Endothelial cell of hepatic sinusoid (primary cell): ENCODE data around the gene PLCL2.
"Not testable (repeated sequence)": the region's sequence is repeated elsewhere in the genome, so short reads cannot be mapped to it uniquely, and the experiment has no call there.

Experiments used
- in situ Hi-C: cut with HindIII; loops from 2 replicates; pipeline ENCODE4 v1.10.0; 2017; ENCODE audit warnings: low sequenced_read_pairs

The PLCL2 gene

GRCh38 chr3:16957852-16958251, 73.1 kb downstream of the PLCL2 start:
- in situ Hi-C loops = not testable (repeated sequence)

DNA sequence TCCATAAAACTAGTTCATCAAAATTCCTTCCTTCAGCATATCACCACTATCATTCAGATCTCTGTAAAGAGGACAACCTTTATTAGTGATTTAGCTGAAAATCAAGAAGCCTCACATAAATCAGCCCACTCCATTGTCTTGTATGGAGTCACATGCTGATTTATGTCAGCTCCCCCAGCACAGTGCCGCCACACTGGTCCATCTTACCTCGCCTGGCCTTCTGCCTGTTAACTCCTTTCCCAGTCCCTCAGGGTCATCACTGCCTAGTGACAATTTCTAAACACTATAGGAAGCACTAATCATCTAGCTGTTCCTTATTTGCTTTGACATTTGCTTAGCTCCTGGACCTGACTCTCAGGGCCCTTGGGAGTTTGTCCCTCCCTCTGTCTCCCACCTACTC, 75.4 kb downstream of the PLCL2 start:
- in situ Hi-C loops = no loop called here

GRCh38 chr3:16961621-16962205, 77.0 kb downstream of the PLCL2 start:
- in situ Hi-C loops = no loop called here

- in situ Hi-C loops = no loop called here
These were observed 90.3 kb downstream of the PLCL2 start for GRCh38 chr3:16975083-16975482.

DNA sequence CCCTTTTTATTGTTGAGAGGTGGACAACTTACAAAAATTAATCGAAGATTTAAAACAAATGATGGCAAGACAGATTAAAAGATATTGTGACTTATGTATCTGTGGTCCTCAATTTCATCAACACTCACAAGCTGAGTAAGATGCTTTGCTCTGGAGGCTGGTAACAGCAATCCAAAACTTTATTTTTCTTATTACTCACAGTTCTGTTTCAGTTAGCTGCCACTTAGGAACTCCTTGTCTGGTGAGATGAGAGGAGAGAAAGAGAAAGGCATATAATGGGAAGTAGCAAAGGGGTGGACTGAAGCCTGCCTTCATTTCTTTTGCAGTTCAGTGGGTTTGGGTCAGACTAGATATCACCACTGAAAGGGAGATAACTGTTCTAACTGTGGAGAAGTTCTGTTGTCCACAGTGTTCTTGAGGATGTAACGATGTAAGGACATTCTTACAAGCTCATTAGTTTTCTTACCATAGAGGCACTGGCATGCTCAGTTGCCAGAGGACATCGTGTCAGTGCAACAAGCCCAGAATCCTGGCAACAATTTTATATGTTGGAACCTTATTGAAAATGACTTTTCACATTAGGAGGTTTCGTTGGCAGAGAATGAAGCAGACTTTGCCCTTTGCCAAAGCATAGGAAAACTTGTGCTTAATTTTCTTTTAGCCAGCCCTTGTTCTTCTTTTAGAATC, 93.6 kb downstream of the PLCL2 start:
- in situ Hi-C loops = no loop called here

GRCh38 chr3:16978921-16979271, 94.1 kb downstream of the PLCL2 start:
- in situ Hi-C loops = no loop called here

DNA sequence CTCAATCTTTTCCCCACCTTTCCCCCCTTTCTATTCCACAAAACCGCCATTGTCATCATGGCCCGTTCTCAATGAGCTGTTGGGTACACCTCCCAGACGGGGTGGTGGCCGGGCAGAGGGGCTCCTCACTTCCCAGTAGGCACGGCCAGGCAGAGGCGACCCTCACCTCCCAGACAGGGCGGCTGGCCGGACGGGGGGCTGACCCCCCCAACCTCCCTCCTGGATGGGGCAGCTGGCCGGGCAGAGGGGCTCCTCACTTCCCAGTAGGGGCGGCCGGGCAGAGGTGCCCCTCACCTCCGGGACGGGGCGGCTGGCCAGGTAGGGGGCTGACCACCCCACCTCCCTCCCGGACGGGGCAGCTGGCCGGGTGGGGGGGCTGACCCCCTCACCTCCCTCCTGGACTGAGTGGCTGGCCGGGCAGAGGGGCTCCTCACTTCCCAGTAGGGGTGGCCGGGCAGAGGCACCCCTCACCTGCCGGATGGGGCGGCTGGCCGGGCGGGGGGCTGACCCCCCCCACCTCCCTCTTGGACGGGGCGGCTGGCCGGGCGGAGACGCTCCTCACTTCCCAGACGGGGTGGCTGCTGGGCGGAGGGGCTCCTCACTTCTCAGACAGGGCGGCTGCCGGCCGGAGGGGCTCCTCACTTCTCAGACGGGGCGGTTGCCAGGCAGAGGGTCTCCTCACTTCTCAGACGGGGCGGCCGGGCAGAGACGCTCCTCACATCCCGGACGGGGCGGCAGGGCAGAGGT, 95.2 kb downstream of the PLCL2 start:
- in situ Hi-C loops = not testable (repeated sequence)

DNA sequence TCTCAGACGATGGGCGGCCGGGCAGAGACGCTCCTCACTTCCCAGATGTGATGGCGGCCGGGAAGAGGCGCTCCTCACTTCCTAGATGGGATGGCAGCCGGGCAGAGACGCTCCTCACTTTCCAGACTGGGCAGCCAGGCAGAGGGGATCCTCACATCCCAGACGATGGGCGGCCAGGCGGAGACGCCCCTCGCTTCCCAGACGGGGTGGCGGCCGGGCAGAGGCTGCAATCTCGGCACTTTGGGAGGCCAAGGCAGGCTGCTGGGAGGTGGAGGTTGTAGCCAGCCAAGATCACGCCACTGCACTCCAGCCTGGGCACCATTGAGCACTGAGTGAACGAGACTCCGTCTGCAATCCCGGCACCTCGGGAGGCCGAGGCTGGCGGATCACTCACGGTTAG, 95.8 kb downstream of the PLCL2 start:
- in situ Hi-C loops = not testable (repeated sequence)

DNA sequence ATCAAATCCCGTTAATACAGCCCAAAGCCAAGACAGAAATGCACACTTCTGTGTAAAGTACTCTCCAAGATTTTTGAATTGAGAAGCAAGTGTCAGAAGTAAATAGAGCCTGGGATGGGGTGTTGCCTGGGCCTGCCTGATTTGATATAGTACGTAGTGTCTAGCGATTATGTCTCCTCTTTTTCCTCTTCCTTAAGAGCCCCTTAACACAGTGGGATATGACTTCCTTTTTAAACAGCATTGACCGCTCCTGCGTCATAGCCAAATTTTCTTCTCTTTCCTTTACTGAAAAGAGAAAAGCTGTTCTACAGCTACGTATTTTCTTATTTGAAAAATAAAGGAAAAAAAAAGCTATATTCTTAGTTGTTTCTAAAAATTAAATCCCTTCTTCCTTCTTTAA, 97.7 kb downstream of the PLCL2 start:
- in situ Hi-C loops = no loop called here

- in situ Hi-C loops = no loop called here
These were observed 100.9 kb downstream of the PLCL2 start for GRCh38 chr3:16985608-16986007.

GRCh38 chr3:16987141-16987540, 102.4 kb downstream of the PLCL2 start:
- in situ Hi-C loops = no loop called here

DNA sequence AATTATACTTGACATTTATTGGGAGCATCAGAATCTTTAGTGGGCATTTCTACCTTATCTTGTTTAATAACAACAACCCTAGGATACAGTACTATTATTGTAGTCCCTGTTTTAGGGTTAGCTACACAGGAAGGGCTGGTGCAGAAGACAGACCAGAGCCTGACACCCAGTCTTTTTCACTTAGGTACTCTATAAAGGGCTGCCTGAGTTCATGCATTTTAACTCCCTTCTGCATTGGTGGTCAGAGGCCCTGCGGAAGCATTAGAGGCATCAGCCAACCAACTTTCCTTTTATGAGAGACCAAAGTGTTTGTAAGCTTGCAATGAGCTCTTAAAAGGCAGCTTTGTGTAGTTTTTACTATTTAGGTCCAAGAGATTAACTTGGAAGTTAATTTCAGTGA, 105.4 kb downstream of the PLCL2 start:
- in situ Hi-C loops = no loop called here

DNA sequence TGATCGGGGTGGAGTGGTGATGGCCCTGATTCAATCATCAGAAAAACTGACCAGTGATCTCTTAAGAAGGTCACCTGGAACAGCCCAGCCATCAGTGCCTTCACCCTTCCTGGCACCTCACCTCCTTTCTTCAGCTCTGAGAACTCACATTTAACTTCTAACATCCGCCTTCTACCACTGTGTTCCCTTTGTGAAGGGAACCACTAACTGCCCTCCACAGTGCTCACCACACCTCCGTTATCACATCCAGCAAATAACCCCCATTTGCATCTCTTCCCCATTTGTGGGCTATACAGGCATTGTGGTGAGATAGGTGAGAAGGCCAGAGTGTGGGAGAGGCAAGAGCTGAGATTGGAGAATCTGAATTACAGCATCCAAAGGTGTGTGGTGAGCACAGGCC, 107.4 kb downstream of the PLCL2 start:
- in situ Hi-C loops = no loop called here

- in situ Hi-C loops = no loop called here
These were observed 108.5 kb downstream of the PLCL2 start for GRCh38 chr3:16993227-16993626.

DNA sequence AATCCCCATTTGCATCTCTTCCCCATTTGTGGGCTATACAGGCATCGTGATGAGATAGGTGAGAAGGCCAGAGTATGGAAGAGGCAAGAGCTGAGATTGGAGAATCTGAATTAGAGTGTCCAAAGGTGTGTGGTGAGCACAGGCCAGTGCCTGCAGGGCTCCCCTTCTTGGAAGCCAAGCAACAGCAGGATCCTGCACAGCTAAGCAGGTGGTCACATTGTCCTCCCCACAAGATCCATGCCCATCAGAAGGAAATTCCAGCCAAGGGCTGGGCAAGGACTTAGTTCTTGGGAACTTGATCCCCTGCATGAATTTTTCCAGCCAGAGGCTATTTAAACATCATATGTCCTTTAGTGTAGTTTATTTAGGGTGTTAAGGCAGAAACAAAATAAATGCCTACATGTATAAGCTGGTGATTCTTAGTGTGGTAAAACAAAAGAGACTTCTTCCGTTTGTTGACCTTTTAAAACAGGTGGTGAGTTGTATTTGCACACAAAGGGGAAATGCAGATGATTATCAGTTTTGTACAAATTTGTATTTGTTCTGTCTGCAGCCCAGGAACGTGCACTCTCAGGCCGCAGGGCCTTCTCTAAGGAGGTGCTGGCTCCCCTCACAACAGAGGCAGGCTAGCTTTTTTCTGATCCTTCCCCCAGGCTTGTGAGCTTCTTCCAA, 110.2 kb downstream of the PLCL2 start:
- in situ Hi-C loops = no loop called here

DNA sequence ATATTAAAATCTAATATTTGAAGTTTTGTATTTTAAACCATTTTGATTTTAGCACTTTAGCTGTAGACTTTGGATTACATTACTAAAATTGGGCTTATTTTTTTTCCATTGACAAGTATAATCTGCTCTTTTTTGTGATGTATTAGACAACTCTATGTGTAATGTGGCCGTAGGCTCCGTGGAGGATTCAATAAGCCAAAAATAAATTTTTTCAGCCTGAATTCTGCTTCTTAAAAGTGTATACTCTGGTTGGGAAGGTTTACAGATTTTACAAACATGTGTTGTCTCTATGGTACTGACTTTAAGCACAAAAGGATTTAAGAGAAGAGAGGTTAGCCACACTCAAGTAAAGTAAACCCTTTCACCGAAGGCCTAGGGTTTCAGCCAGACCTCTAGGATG, 110.8 kb downstream of the PLCL2 start:
- in situ Hi-C loops = no loop called here

DNA sequence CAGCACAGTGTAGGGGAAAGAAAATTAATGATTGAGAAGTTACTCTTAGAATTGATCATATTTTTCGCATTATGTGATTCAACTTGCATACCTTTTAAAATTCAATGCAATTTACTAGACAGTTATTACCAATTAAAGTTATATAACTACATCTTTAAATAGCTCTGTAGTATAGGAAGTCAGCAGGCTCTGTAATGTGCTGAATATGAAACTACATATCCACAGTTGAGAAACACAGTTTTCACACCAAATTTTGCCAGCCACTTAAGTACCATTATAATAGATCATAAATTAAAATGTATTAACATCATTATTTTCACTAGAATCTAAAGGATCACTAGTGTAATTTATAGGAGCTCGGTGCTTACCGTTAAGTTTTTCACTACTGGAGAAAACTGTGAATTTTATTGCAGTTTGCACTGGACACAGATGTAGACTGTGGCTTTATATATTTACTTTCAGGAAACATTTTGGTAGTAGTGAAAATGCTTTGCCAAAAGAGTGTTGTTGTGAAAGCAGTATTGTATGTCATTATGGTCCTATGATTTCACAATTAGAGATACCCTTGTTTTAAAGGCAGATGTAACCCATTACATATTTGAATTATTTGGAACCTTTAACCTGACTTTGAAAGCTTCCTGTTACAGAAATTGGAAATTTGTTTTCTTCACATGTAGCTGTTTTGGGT, 113.6 kb downstream of the PLCL2 start:
- in situ Hi-C loops = no loop called here

DNA sequence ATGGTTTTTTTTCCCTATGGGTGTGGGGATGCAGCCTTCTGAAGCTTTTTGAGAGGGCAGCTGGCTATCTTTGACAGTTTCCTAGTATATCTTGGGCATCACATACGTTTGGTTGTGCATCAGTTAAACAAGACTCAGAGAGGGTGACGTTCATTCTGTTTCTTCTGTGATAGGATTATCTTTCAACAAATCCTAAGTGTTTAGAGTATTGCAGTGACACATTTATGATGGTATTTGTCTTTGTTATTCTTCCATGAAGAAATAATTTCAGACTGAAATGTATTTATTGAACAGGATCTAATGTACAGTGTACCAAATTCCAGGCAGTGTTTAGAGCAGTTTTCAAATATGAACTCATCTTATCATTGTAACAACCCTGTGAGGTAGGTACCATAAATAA, 114.4 kb downstream of the PLCL2 start:
- in situ Hi-C loops = no loop called here

GRCh38 chr3:16999871-17000270, 115.1 kb downstream of the PLCL2 start:
- in situ Hi-C loops = no loop called here

GRCh38 chr3:17003457-17003856, 118.7 kb downstream of the PLCL2 start:
- in situ Hi-C loops = no loop called here

DNA sequence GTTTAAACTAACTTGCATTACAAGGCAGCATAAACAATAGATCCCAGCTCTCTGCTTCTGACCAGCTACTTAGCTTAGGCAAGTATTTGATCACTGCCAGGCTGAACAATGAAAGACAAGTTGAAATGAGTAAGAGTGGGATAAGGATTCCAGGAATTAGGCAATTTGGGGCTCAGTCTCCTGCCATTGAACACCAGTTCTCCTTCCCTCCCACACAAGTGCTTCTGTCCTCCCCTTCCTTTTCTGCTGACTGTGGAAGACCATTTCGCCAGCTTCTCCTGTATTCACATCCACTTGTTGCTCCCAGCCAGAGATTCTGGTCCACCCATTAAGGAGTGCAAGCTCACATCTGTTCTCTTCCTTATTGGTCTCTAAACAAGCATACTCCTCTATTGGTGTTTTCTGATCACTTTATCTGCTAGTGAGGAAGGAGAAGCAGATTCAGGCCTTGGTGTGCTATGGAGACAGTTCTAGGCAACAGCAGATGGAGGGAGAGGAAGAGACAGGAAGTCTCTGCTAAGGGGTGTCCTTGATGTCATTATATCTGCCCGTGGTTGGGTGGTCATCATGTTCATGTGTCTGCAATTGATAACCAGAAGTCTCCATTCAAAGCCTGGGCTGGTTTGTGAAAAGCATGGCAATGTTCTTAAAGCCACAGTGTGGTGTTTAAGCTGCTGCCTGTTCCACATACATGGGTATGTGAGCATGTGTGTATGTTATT, 121.5 kb downstream of the PLCL2 start:
- in situ Hi-C loops = no loop called here
